Type B pancreatic cell (in vitro differentiated cells): ENCODE data around the gene GREB1L. TPM values are rescaled to one million over a fixed set of nuclear protein-coding genes. Genes with fewer than 3 reads are reported as not detected.
A peak's percentile ranks its signal among the peaks of the same experiment; 100 is the strongest.

ENCODE experiments used
- DNase-seq: peaks from one replicate; pipeline ENCODE4 v3.0.0; 2021; ENCODE audit warnings: mixed read lengths; ENCODE audit not compliant: unreplicated experiment; ENCODE audit errors: extremely low spot score
- H3K27ac Mint-ChIP-seq: 2 replicates; pipeline ENCODE4 v1.8.0; 2021; ENCODE audit warnings: mild to moderate bottlenecking, mixed read lengths
- H3K27me3 Mint-ChIP-seq: 2 replicates; pipeline ENCODE4 v1.8.0; 2021; ENCODE audit warnings: mixed read lengths
- H3K36me3 Mint-ChIP-seq: 2 replicates; pipeline ENCODE4 v1.8.0; 2021; ENCODE audit warnings: mixed read lengths
- H3K4me1 Mint-ChIP-seq: one replicate; pipeline ENCODE4 v1.8.0; 2021; ENCODE audit warnings: mixed read lengths; ENCODE audit not compliant: unreplicated experiment
- H3K4me3 Mint-ChIP-seq: 2 replicates; pipeline ENCODE4 v1.8.0; 2021; ENCODE audit warnings: mild to moderate bottlenecking, mixed read lengths
- H3K9me3 Mint-ChIP-seq: 2 replicates; pipeline ENCODE4 v1.8.0; 2021; ENCODE audit warnings: mixed read lengths
- total RNA-seq: library from RNA; stranded (reverse); gene quantifications from 2 replicates; pipeline ENCODE4 v1.2.1, GENCODE V29; 2021; ENCODE audit warnings: low replicate concordance
- TF ChIP-seq, protein P1 (sequence below): fragments of 200-600 bp; sonication (generic); conservative IDR thresholded peaks from 2 replicates; pipeline ENCODE4 v1.5.0; 2021; ENCODE audit warnings: antibody characterized with exemption, mild to moderate bottlenecking

GREB1L gene
- total RNA-seq, 1 donor from 2014 or later: 6.5 TPM

- H3K4me3 Mint-ChIP-seq: no peak overlapping the region
- no peaks in the 10 kb centered on the region for H3K9me3 Mint-ChIP-seq
- TF ChIP-seq, protein P1, sequence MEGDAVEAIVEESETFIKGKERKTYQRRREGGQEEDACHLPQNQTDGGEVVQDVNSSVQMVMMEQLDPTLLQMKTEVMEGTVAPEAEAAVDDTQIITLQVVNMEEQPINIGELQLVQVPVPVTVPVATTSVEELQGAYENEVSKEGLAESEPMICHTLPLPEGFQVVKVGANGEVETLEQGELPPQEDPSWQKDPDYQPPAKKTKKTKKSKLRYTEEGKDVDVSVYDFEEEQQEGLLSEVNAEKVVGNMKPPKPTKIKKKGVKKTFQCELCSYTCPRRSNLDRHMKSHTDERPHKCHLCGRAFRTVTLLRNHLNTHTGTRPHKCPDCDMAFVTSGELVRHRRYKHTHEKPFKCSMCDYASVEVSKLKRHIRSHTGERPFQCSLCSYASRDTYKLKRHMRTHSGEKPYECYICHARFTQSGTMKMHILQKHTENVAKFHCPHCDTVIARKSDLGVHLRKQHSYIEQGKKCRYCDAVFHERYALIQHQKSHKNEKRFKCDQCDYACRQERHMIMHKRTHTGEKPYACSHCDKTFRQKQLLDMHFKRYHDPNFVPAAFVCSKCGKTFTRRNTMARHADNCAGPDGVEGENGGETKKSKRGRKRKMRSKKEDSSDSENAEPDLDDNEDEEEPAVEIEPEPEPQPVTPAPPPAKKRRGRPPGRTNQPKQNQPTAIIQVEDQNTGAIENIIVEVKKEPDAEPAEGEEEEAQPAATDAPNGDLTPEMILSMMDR: no peak
- H3K4me1 Mint-ChIP-seq: peaks cover 34% of the 10 kb centered on the region
- H3K36me3 Mint-ChIP-seq: no peaks in the 10 kb centered on the region
- no peaks in the 10 kb centered on the region for H3K27me3 Mint-ChIP-seq
- DNase-seq: no peak
- no peak overlapping the region for H3K27ac Mint-ChIP-seq
Observed at GRCh38 chr18:21264651-21265050, 22.6 kb downstream of the GREB1L start.

DNA sequence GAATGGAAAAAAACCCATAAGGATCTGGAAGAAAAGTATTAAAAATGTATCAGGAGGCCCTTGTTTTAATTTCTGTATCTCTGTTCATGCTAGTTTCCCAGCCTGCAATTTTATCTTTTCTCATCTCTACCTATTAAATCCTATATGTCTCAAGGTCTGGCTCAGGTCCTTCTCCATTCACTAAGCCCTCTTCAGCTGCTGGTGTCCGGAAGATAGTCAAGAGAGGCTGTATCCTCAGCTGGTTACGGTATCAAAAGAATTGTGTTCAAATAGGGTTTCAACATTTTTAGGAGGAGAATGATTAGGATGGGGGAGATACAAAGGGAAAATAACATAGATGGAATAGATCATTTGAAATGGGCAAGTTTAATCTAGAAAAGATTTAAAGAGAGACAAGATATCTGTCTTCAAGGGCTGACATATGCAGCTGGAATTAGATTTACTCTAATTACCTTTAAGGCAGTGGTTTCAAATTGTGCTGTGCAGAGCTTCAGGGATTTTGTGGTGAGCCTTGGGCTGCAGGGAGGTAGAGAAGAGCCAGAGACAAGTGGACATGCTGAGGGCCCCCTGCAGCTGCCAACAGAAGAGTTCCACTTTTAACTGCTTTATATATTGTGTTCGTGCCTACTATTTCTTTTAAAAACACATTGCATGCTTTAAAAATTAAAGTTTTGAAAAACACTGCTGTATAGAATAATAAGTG, 24.1 kb downstream of the GREB1L start:
- H3K27ac Mint-ChIP-seq: peak overlapping the region; percentile 15
- H3K27me3 Mint-ChIP-seq: no peaks in the 10 kb centered on the region
- TF ChIP-seq, protein P1: no peak
- H3K36me3 Mint-ChIP-seq: no peaks in the 10 kb centered on the region
- H3K4me3 Mint-ChIP-seq: no peak overlapping the region
- no peaks in the 10 kb centered on the region for H3K9me3 Mint-ChIP-seq
- H3K4me1 Mint-ChIP-seq: peaks cover 34% of the 10 kb centered on the region
- DNase-seq: no peak

GRCh38 chr18:21267400-21267799, 25.4 kb downstream of the GREB1L start:
- H3K4me3 Mint-ChIP-seq: no peak overlapping the region
- H3K9me3 Mint-ChIP-seq: no peaks in the 10 kb centered on the region
- no peak for DNase-seq
- H3K36me3 Mint-ChIP-seq: no peaks in the 10 kb centered on the region
- no peaks in the 10 kb centered on the region for H3K27me3 Mint-ChIP-seq
- TF ChIP-seq, protein P1: no peak
- no peak overlapping the region for H3K27ac Mint-ChIP-seq
- peaks cover 34% of the 10 kb centered on the region for H3K4me1 Mint-ChIP-seq

GRCh38 chr18:21269349-21269748, 27.3 kb downstream of the GREB1L start:
- H3K9me3 Mint-ChIP-seq: no peaks in the 10 kb centered on the region
- no peak overlapping the region for H3K4me3 Mint-ChIP-seq
- H3K27me3 Mint-ChIP-seq: no peaks in the 10 kb centered on the region
- TF ChIP-seq, protein P1: no peak
- no peak for DNase-seq
- H3K4me1 Mint-ChIP-seq: peaks cover 20% of the 10 kb centered on the region
- no peak overlapping the region for H3K27ac Mint-ChIP-seq
- no peaks in the 10 kb centered on the region for H3K36me3 Mint-ChIP-seq

GRCh38 chr18:21270453-21270852, 28.4 kb downstream of the GREB1L start:
- TF ChIP-seq, protein P1: no peak
- Mint-ChIP-seq H3K27me3 (no peaks in the 10 kb centered on the region), H3K9me3 (no peaks in the 10 kb centered on the region), H3K27ac (no peak overlapping the region), H3K4me3 (no peak overlapping the region), H3K36me3 (no peaks in the 10 kb centered on the region), H3K4me1 (peaks cover 13% of the 10 kb centered on the region)
- no peak for DNase-seq
